Stimulated activated CD4-positive, alpha-beta T cell treated with anti-CD3 and anti-CD28 coated beads, Interleukin-15, amount 100 ng/mL, for 24 hours (primary cell): ENCODE measurements around the gene SLC35G3.
"Not testable (repeated sequence)": the region's sequence is repeated elsewhere in the genome, so short reads cannot be mapped to it uniquely, and the experiment has no call there.

Experiments used
- DNase-seq: peaks from one replicate; pipeline ENCODE4 v3.0.0-alpha.2; 2020

SLC35G3 gene

GRCh38 chr17:35202582-35202981 is 8.4 kb upstream of the SLC35G3 start:
- not testable (repeated sequence) for DNase-seq

GRCh38 chr17:35195062-35195461 is 869 bp upstream of the SLC35G3 start:
- not testable (repeated sequence) for DNase-seq

GRCh38 chr17:35192708-35193107 is 1.5 kb downstream of the SLC35G3 start:
- no peak for DNase-seq

GRCh38 chr17:35191001-35191695 is 3.0 kb downstream of the SLC35G3 start:
- no peak for DNase-seq

- DNase-seq: no peak
Measured at GRCh38 chr17:35189291-35189690, 4.9 kb downstream of the SLC35G3 start.

- no peak for DNase-seq
Measured at GRCh38 chr17:35188111-35188510, 6.1 kb downstream of the SLC35G3 start.

GRCh38 chr17:35187481-35187880 is 6.7 kb downstream of the SLC35G3 start:
- DNase-seq: no peak

- DNase-seq: no peak
Measured at GRCh38 chr17:35185849-35186248, 8.3 kb downstream of the SLC35G3 start.

- no peak for DNase-seq
Measured at GRCh38 chr17:35184274-35184673, 9.9 kb downstream of the SLC35G3 start.

- no peak for DNase-seq
Measured at GRCh38 chr17:35183332-35183731, 10.9 kb downstream of the SLC35G3 start.

- DNase-seq: not testable (repeated sequence)
Measured at GRCh38 chr17:35179379-35179778, 14.8 kb downstream of the SLC35G3 start.

GRCh38 chr17:35176897-35177296 is 17.3 kb downstream of the SLC35G3 start:
- no peak for DNase-seq

- no peak for DNase-seq
Measured at GRCh38 chr17:35175638-35176415, 18.4 kb downstream of the SLC35G3 start.

- no peak for DNase-seq
Measured at GRCh38 chr17:35174835-35175334, 19.3 kb downstream of the SLC35G3 start.

GRCh38 chr17:35172321-35172720 is 21.9 kb downstream of the SLC35G3 start:
- not testable (repeated sequence) for DNase-seq

- no peak for DNase-seq
Measured at GRCh38 chr17:35171834-35172233, 22.4 kb downstream of the SLC35G3 start.

- no peak for DNase-seq
Measured at GRCh38 chr17:35170968-35171771, 23.0 kb downstream of the SLC35G3 start.

GRCh38 chr17:35169835-35170363 is 24.3 kb downstream of the SLC35G3 start:
- DNase-seq: no peak

- DNase-seq: no peak
Measured at GRCh38 chr17:35167666-35168065, 26.5 kb downstream of the SLC35G3 start.

GRCh38 chr17:35167046-35167445 is 27.1 kb downstream of the SLC35G3 start:
- DNase-seq: no peak

GRCh38 chr17:35166526-35166925 is 27.7 kb downstream of the SLC35G3 start:
- DNase-seq: no peak

GRCh38 chr17:35164716-35165115 is 29.5 kb downstream of the SLC35G3 start:
- no peak for DNase-seq

- DNase-seq: no peak
Measured at GRCh38 chr17:35163886-35164285, 30.3 kb downstream of the SLC35G3 start.
